PFSK-1 (cell line): ENCODE measurements around the gene DEFB116.

ENCODE experiments used
- FOXP2 ChIP-seq: optimal IDR thresholded peaks from 2 replicates; pipeline ENCODE3; 2011; ENCODE audit warnings: borderline replicate concordance, control low read depth, inconsistent platforms; ENCODE audit not compliant: insufficient read depth; ENCODE audit errors: extremely low read length, extremely low read depth
- POLR2AphosphoS5 ChIP-seq: IDR thresholded peaks from 2 replicates; pipeline ENCODE4 v1.6.1; 2012; ENCODE audit warnings: low read depth, mild to moderate bottlenecking, control low read depth, low read length, moderate library complexity
- SIN3A ChIP-seq: IDR thresholded peaks from 2 replicates; pipeline ENCODE4 v1.6.1; 2012; ENCODE audit warnings: mild to moderate bottlenecking, low read length, moderate library complexity, borderline replicate concordance; ENCODE audit not compliant: insufficient read depth
- TAF1 ChIP-seq: IDR thresholded peaks from 2 replicates; pipeline ENCODE4 v1.6.1; 2012; ENCODE audit warnings: low read length, control low read depth, borderline replicate concordance; ENCODE audit not compliant: insufficient read depth

GRCh38 chr20:31260326-31260932 lies 48.0 kb downstream of the DEFB116 start:
- TF ChIP-seq TAF1 (no peak), FOXP2 (no peak), SIN3A (no peak), POLR2AphosphoS5 (no peak)
